Uterus (tissue), 2 donors: ENCODE results near the gene DHFR.

Experiments
- POLR2A ChIP-seq, 2 donors: fragments of 450-650 bp; IDR thresholded peaks; one replicate each; pipeline ENCODE4 v1.6.1; 2016; ENCODE audit warnings: antibody characterized with exemption in 2 of 2, mild to moderate bottlenecking in 1 of 2, moderate library complexity in 1 of 2
- TF ChIP-seq, protein P1 (sequence below), 4 experiments: fragments of 200-600 bp in 2 of 4; fragments of 450-650 bp in 2 of 4; sonication (generic) in 2 of 4; IDR thresholded peaks; one replicate each; pipeline ENCODE4 v1.5.1; 2016 to 2019; ENCODE audit warnings: antibody characterized with exemption in 4 of 4, mild to moderate bottlenecking in 2 of 4, moderate library complexity in 1 of 4

GRCh38 chr5:80662108-80662507 lies 7.3 kb upstream of the DHFR start:
- TF ChIP-seq, protein P1, sequence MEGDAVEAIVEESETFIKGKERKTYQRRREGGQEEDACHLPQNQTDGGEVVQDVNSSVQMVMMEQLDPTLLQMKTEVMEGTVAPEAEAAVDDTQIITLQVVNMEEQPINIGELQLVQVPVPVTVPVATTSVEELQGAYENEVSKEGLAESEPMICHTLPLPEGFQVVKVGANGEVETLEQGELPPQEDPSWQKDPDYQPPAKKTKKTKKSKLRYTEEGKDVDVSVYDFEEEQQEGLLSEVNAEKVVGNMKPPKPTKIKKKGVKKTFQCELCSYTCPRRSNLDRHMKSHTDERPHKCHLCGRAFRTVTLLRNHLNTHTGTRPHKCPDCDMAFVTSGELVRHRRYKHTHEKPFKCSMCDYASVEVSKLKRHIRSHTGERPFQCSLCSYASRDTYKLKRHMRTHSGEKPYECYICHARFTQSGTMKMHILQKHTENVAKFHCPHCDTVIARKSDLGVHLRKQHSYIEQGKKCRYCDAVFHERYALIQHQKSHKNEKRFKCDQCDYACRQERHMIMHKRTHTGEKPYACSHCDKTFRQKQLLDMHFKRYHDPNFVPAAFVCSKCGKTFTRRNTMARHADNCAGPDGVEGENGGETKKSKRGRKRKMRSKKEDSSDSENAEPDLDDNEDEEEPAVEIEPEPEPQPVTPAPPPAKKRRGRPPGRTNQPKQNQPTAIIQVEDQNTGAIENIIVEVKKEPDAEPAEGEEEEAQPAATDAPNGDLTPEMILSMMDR (IDR thresholded peaks at IDR 0.05) = no peak
- no peak for TF ChIP-seq POLR2A (IDR thresholded peaks at IDR 0.05)
